Liver (tissue), 3 donors: ENCODE results near the gene COL4A4.

Experiments
- CTCF ChIP-seq: fragments of 150-350 bp; IDR thresholded peaks from 2 replicates; pipeline ENCODE4 v1.5.1; 2017; ENCODE audit warnings: improper control_type of control experiment, low read depth, low read length; ENCODE audit not compliant: missing input control
- HNF4A ChIP-seq, 2 donors: conservative IDR thresholded peaks; 2 replicates each; pipeline ENCODE4 v1.6.1; 2016; ENCODE audit warnings: antibody characterized with exemption in 2 of 2, mild to moderate bottlenecking in 2 of 2
- JUND ChIP-seq, 2 donors: IDR thresholded peaks; 2 replicates each; pipeline ENCODE4 v1.6.1; 2016; ENCODE audit warnings: antibody characterized with exemption in 2 of 2
- TAF1 ChIP-seq: conservative IDR thresholded peaks from 2 replicates; pipeline ENCODE4 v1.6.1; 2016; ENCODE audit warnings: antibody characterized with exemption, mild to moderate bottlenecking
- donor health status: healthy.
- donor health status: healthy.

DNA sequence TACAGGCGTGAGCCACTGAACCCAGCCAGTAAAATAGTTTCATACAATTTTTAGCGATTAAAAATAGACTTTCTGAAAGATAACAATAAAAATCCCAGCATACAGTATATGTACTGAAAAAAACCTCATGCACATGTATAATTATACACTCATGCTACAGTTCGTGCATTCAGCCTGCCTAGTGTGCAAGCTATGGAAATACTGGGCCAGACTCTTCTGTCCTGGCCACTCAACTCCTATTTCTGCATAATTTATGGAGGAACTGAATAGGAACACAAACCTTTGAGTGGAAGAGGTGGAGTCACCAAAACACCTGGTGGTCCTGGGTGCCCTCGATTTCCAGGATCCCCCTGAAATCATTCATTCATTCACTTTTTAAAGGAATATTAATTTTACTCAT is 64.7 kb downstream of the COL4A4 start:
- no peak for TF ChIP-seq CTCF
- no peak for TF ChIP-seq HNF4A (conservative IDR thresholded peaks at IDR 0.05)
- TF ChIP-seq TAF1 = no peak
- TF ChIP-seq JUND (IDR thresholded peaks at IDR 0.05) = no peak
